NCI-H748 treated with DMSO at 0.1 percent for 48 hours (cell line): ENCODE measurements around the gene IGFBP5.

Source experiments
- DNase-seq: peaks from one replicate; lab custom pipeline; 2025; lab: John Stamatoyannopoulos, UW

The IGFBP5 gene

GRCh38 chr2:216664593-216665034, 30.7 kb downstream of the IGFBP5 start:
- no peak for DNase-seq

GRCh38 chr2:216663846-216664245, 31.5 kb downstream of the IGFBP5 start:
- DNase-seq, result no peak

GRCh38 chr2:216663106-216663505, 32.2 kb downstream of the IGFBP5 start:
- no peak for DNase-seq

GRCh38 chr2:216661639-216662375, 33.5 kb downstream of the IGFBP5 start:
- DNase-seq, result no peak

- DNase-seq, result no peak
Measured at GRCh38 chr2:216661051-216661450, 34.3 kb downstream of the IGFBP5 start.

GRCh38 chr2:216660496-216660895, 34.9 kb downstream of the IGFBP5 start:
- DNase-seq, result no peak

- DNase-seq, result no peak
Measured at GRCh38 chr2:216659276-216659675, 36.1 kb downstream of the IGFBP5 start.

GRCh38 chr2:216658757-216659156, 36.6 kb downstream of the IGFBP5 start:
- no peak for DNase-seq

- no peak for DNase-seq
Measured at GRCh38 chr2:216657980-216658379, 37.4 kb downstream of the IGFBP5 start.

- no peak for DNase-seq
Measured at GRCh38 chr2:216657086-216657855, 38.1 kb downstream of the IGFBP5 start.

- no peak for DNase-seq
Measured at GRCh38 chr2:216654528-216655052, 40.8 kb downstream of the IGFBP5 start.

- no peak for DNase-seq
Measured at GRCh38 chr2:216653931-216654365, 41.4 kb downstream of the IGFBP5 start.

- no peak for DNase-seq
Measured at GRCh38 chr2:216653093-216653799, 42.1 kb downstream of the IGFBP5 start.

- no peak for DNase-seq
Measured at GRCh38 chr2:216652566-216652965, 42.8 kb downstream of the IGFBP5 start.

GRCh38 chr2:216651351-216651881, 43.9 kb downstream of the IGFBP5 start:
- no peak for DNase-seq

- DNase-seq, result no peak
Measured at GRCh38 chr2:216650626-216651257, 44.6 kb downstream of the IGFBP5 start.

GRCh38 chr2:216649574-216649973, 45.8 kb downstream of the IGFBP5 start:
- no peak for DNase-seq

GRCh38 chr2:216648105-216648504, 47.2 kb downstream of the IGFBP5 start:
- DNase-seq, result no peak

- DNase-seq, result no peak
Measured at GRCh38 chr2:216646116-216646515, 49.2 kb downstream of the IGFBP5 start.

- DNase-seq, result no peak
Measured at GRCh38 chr2:216645636-216645950, 49.8 kb downstream of the IGFBP5 start.

GRCh38 chr2:216644842-216645635, 50.3 kb downstream of the IGFBP5 start:
- no peak for DNase-seq
